Fibroblast of mammary gland (primary cell): ENCODE results near the gene IFFO2.

Source experiments
- DNase-seq: peaks from one replicate; pipeline ENCODE4 v3.0.0-alpha.2; 2010; ENCODE audit warnings: low read depth
- H3K4me3 ChIP-seq: 2 replicates; pipeline ENCODE4 v1.5.1; 2011; ENCODE audit warnings: low read depth, mild to moderate bottlenecking, low read length, moderate library complexity; ENCODE audit not compliant: control insufficient read depth
- CTCF ChIP-seq: conservative IDR thresholded peaks from 2 replicates; pipeline ENCODE4 v1.5.1; 2011; ENCODE audit warnings: low read depth, low read length, inconsistent platforms; ENCODE audit not compliant: control insufficient read depth, insufficient read depth

The IFFO2 gene

GRCh38 chr1:18927082-18927653 is 29.3 kb downstream of the IFFO2 start:
- no peak for DNase-seq
- TF ChIP-seq CTCF, result no peak

GRCh38 chr1:18926315-18927081 is 30.0 kb downstream of the IFFO2 start:
- DNase-seq, result peak; percentile 93
- TF ChIP-seq CTCF, result no peak
- H3K4me3 ChIP-seq, result no peak overlapping the region

More at GRCh38 chr1:18927082-18927653, 29.3 kb downstream of the IFFO2 start:
- no peak overlapping the region for H3K4me3 ChIP-seq

- no peak for DNase-seq
- TF ChIP-seq CTCF, result no peak
- no peak overlapping the region for H3K4me3 ChIP-seq
Measured at GRCh38 chr1:18925279-18925678, 31.2 kb downstream of the IFFO2 start.

- no peak for DNase-seq
- no peak for TF ChIP-seq CTCF
- no peak overlapping the region for H3K4me3 ChIP-seq
Measured at GRCh38 chr1:18924221-18924691, 32.2 kb downstream of the IFFO2 start.

GRCh38 chr1:18923756-18924211 is 32.7 kb downstream of the IFFO2 start:
- TF ChIP-seq CTCF, result no peak
- no peak for DNase-seq
- no peak overlapping the region for H3K4me3 ChIP-seq

GRCh38 chr1:18922848-18923755 is 33.4 kb downstream of the IFFO2 start:
- H3K4me3 ChIP-seq, result no peak overlapping the region
- no peak for TF ChIP-seq CTCF
- no peak for DNase-seq
